Sigmoid colon (tissue), 4 donors: Measurements from ENCODE around the gene KCNMB2.

ENCODE experiments used
- POLR2A ChIP-seq, 2 donors: fragments of 450-650 bp; IDR thresholded peaks; one replicate each; pipeline ENCODE4 v1.6.1; 2016; ENCODE audit warnings: antibody characterized with exemption in 2 of 2, mild to moderate bottlenecking in 2 of 2, moderate library complexity in 2 of 2
- POLR2AphosphoS5 ChIP-seq, 4 donors: sonication (generic); formaldehyde crosslinking; IDR thresholded peaks; one replicate each; pipeline ENCODE4 v1.6.1; 2017; ENCODE audit warnings: antibody characterized with exemption in 4 of 4
- TF ChIP-seq, protein P1 (sequence below), 4 experiments: fragments of 450-650 bp in 3 of 4; fragments of 200-600 bp in 1 of 4; IDR thresholded peaks; one replicate each; pipeline ENCODE4 v1.5.1; 2016 to 2019; ENCODE audit warnings: antibody characterized with exemption in 4 of 4, mild to moderate bottlenecking in 3 of 4, moderate library complexity in 2 of 4

DNA sequence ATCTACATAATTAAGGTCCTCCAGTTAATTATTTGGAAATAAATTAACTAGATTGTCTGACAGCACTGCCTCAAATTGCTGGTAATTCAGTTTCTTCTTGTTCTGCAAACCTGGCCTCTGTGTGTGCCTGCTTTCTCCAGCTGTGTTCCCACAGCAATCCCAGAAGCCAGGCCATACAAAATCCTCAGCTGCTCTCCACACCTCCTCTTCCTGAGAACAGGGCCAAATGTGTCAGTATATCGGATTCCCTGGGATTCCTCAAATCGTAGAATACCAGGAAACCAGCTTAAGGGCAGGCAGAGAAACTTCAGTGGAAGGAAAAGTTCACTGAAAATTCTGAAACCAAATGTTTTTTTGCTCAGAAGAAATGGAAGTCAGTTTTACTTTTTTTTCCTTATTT lies 273.9 kb downstream of the KCNMB2 start:
- no peak for TF ChIP-seq POLR2AphosphoS5 (IDR thresholded peaks at IDR 0.05)
- no peak for TF ChIP-seq POLR2A (IDR thresholded peaks at IDR 0.05)
- TF ChIP-seq, protein P1, sequence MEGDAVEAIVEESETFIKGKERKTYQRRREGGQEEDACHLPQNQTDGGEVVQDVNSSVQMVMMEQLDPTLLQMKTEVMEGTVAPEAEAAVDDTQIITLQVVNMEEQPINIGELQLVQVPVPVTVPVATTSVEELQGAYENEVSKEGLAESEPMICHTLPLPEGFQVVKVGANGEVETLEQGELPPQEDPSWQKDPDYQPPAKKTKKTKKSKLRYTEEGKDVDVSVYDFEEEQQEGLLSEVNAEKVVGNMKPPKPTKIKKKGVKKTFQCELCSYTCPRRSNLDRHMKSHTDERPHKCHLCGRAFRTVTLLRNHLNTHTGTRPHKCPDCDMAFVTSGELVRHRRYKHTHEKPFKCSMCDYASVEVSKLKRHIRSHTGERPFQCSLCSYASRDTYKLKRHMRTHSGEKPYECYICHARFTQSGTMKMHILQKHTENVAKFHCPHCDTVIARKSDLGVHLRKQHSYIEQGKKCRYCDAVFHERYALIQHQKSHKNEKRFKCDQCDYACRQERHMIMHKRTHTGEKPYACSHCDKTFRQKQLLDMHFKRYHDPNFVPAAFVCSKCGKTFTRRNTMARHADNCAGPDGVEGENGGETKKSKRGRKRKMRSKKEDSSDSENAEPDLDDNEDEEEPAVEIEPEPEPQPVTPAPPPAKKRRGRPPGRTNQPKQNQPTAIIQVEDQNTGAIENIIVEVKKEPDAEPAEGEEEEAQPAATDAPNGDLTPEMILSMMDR (IDR thresholded peaks at IDR 0.05), result no peak
